Measurements from ENCODE around the gene GATA1.

Gene GATA1

GRCh38 chrX:48786341-48786800 is at the start of gene GATA1:
Gene GATA1 (plus strand): TSS chrX:48786590. CDS start chrX:48791110, 4,520 bp downstream.
- Histone ChIP-seq H3K36me3 (ENCODE audit: control insufficient read depth, insufficient read depth, low read length, severe bottlenecking) (no peaks in the 10 kb centered on the region), H3K4me1 (ENCODE audit: control insufficient read depth, insufficient read depth, low read length) (no peaks in the 10 kb centered on the region), H3K9ac (ENCODE audit: low read length) (no peak within 1 kb of the TSS), H3K27me3 (replicated peaks; ENCODE audit: control insufficient read depth, insufficient read depth, low read length) (peaks cover 44% of the 10 kb centered on the region), H3K9me3 (ENCODE audit: control insufficient read depth, low read length) (no peaks in the 10 kb centered on the region), H3K4me3 (ENCODE audit: low read length) (no peak within 1 kb of the TSS)
- DNase-seq (ENCODE audit: low read depth), result no peak

- H3K27me3 ChIP-seq (replicated peaks; ENCODE audit: control insufficient read depth, insufficient read depth, low read length), result no peaks in the 10 kb centered on the region
- no peak for DNase-seq (ENCODE audit: low read depth)
- peaks cover 4% of the 10 kb centered on the region for H3K4me1 ChIP-seq (ENCODE audit: control insufficient read depth, insufficient read depth, low read length)
- no peaks in the 10 kb centered on the region for H3K36me3 ChIP-seq (ENCODE audit: control insufficient read depth, insufficient read depth, low read length, severe bottlenecking)
- H3K9ac ChIP-seq (ENCODE audit: low read length), result peak overlapping the region; percentile 35
- H3K4me3 ChIP-seq (ENCODE audit: low read length), result peak overlapping the region; percentile 83
- H3K9me3 ChIP-seq (ENCODE audit: control insufficient read depth, low read length), result no peaks in the 10 kb centered on the region
Observed at GRCh38 chrX:48736878-48737212, 49.5 kb upstream of the GATA1 start.

- Histone ChIP-seq H3K36me3 (ENCODE audit: control insufficient read depth, insufficient read depth, low read length, severe bottlenecking) (no peaks in the 10 kb centered on the region), H3K9me3 (ENCODE audit: control insufficient read depth, low read length) (no peaks in the 10 kb centered on the region), H3K27me3 (replicated peaks; ENCODE audit: control insufficient read depth, insufficient read depth, low read length) (no peaks in the 10 kb centered on the region), H3K4me3 (ENCODE audit: low read length) (peak overlapping the region; percentile 83), H3K9ac (ENCODE audit: low read length) (peak overlapping the region; percentile 88), H3K4me1 (ENCODE audit: control insufficient read depth, insufficient read depth, low read length) (peaks cover 4% of the 10 kb centered on the region)
- DNase-seq (ENCODE audit: low read depth), result peak; percentile 95
Observed at GRCh38 chrX:48737213-48737938, 49.0 kb upstream of the GATA1 start.

GRCh38 chrX:48737940-48738339 is 48.5 kb upstream of the GATA1 start:
- H3K9me3 ChIP-seq (ENCODE audit: control insufficient read depth, low read length), result no peaks in the 10 kb centered on the region
- H3K36me3 ChIP-seq (ENCODE audit: control insufficient read depth, insufficient read depth, low read length, severe bottlenecking), result no peaks in the 10 kb centered on the region
- DNase-seq (ENCODE audit: low read depth), result no peak
- peaks cover 4% of the 10 kb centered on the region for H3K4me1 ChIP-seq (ENCODE audit: control insufficient read depth, insufficient read depth, low read length)
- H3K27me3 ChIP-seq (replicated peaks; ENCODE audit: control insufficient read depth, insufficient read depth, low read length), result no peaks in the 10 kb centered on the region
- peak overlapping the region; percentile 83 for H3K4me3 ChIP-seq (ENCODE audit: low read length)
- H3K9ac ChIP-seq (ENCODE audit: low read length), result peak overlapping the region; percentile 88

- Histone ChIP-seq H3K36me3 (ENCODE audit: control insufficient read depth, insufficient read depth, low read length, severe bottlenecking) (no peaks in the 10 kb centered on the region), H3K9me3 (ENCODE audit: control insufficient read depth, low read length) (no peaks in the 10 kb centered on the region), H3K9ac (ENCODE audit: low read length) (no peak overlapping the region), H3K4me3 (ENCODE audit: low read length) (no peak overlapping the region), H3K27me3 (replicated peaks; ENCODE audit: control insufficient read depth, insufficient read depth, low read length) (no peaks in the 10 kb centered on the region), H3K4me1 (ENCODE audit: control insufficient read depth, insufficient read depth, low read length) (no peaks in the 10 kb centered on the region)
- DNase-seq (ENCODE audit: low read depth), result no peak
Observed at GRCh38 chrX:48741834-48742233, 44.6 kb upstream of the GATA1 start.

- H3K27me3 ChIP-seq (replicated peaks; ENCODE audit: control insufficient read depth, insufficient read depth, low read length), result peaks cover 10% of the 10 kb centered on the region
- no peak overlapping the region for H3K4me3 ChIP-seq (ENCODE audit: low read length)
- H3K9me3 ChIP-seq (ENCODE audit: control insufficient read depth, low read length), result no peaks in the 10 kb centered on the region
- no peak overlapping the region for H3K9ac ChIP-seq (ENCODE audit: low read length)
- no peak for DNase-seq (ENCODE audit: low read depth)
- H3K36me3 ChIP-seq (ENCODE audit: control insufficient read depth, insufficient read depth, low read length, severe bottlenecking), result no peaks in the 10 kb centered on the region
- H3K4me1 ChIP-seq (ENCODE audit: control insufficient read depth, insufficient read depth, low read length), result no peaks in the 10 kb centered on the region
Observed at GRCh38 chrX:48745222-48745621, 41.2 kb upstream of the GATA1 start.

GRCh38 chrX:48747415-48748016 is 38.9 kb upstream of the GATA1 start:
- Histone ChIP-seq H3K9ac (ENCODE audit: low read length) (no peak overlapping the region), H3K9me3 (ENCODE audit: control insufficient read depth, low read length) (no peaks in the 10 kb centered on the region), H3K4me3 (ENCODE audit: low read length) (no peak overlapping the region), H3K4me1 (ENCODE audit: control insufficient read depth, insufficient read depth, low read length) (no peaks in the 10 kb centered on the region), H3K36me3 (ENCODE audit: control insufficient read depth, insufficient read depth, low read length, severe bottlenecking) (no peaks in the 10 kb centered on the region), H3K27me3 (replicated peaks; ENCODE audit: control insufficient read depth, insufficient read depth, low read length) (peaks cover 16% of the 10 kb centered on the region)
- DNase-seq (ENCODE audit: low read depth), result no peak

- Histone ChIP-seq H3K4me1 (ENCODE audit: control insufficient read depth, insufficient read depth, low read length) (no peaks in the 10 kb centered on the region), H3K4me3 (ENCODE audit: low read length) (no peak overlapping the region), H3K36me3 (ENCODE audit: control insufficient read depth, insufficient read depth, low read length, severe bottlenecking) (no peaks in the 10 kb centered on the region), H3K27me3 (replicated peaks; ENCODE audit: control insufficient read depth, insufficient read depth, low read length) (peaks cover 33% of the 10 kb centered on the region), H3K9me3 (ENCODE audit: control insufficient read depth, low read length) (no peaks in the 10 kb centered on the region), H3K9ac (ENCODE audit: low read length) (no peak overlapping the region)
- DNase-seq (ENCODE audit: low read depth), result no peak
Observed at GRCh38 chrX:48749182-48749581, 37.2 kb upstream of the GATA1 start.

- no peak for DNase-seq (ENCODE audit: low read depth)
- no peak overlapping the region for H3K4me3 ChIP-seq (ENCODE audit: low read length)
- H3K27me3 ChIP-seq (replicated peaks; ENCODE audit: control insufficient read depth, insufficient read depth, low read length), result peaks cover 45% of the 10 kb centered on the region
- no peaks in the 10 kb centered on the region for H3K36me3 ChIP-seq (ENCODE audit: control insufficient read depth, insufficient read depth, low read length, severe bottlenecking)
- no peaks in the 10 kb centered on the region for H3K9me3 ChIP-seq (ENCODE audit: control insufficient read depth, low read length)
- no peaks in the 10 kb centered on the region for H3K4me1 ChIP-seq (ENCODE audit: control insufficient read depth, insufficient read depth, low read length)
- no peak overlapping the region for H3K9ac ChIP-seq (ENCODE audit: low read length)
Observed at GRCh38 chrX:48751343-48751742, 35.0 kb upstream of the GATA1 start.

GRCh38 chrX:48752498-48752897 is 33.9 kb upstream of the GATA1 start:
- Histone ChIP-seq H3K9me3 (ENCODE audit: control insufficient read depth, low read length) (no peaks in the 10 kb centered on the region), H3K9ac (ENCODE audit: low read length) (no peak overlapping the region), H3K4me1 (ENCODE audit: control insufficient read depth, insufficient read depth, low read length) (no peaks in the 10 kb centered on the region), H3K27me3 (replicated peaks; ENCODE audit: control insufficient read depth, insufficient read depth, low read length) (peaks cover 44% of the 10 kb centered on the region), H3K4me3 (ENCODE audit: low read length) (no peak overlapping the region), H3K36me3 (ENCODE audit: control insufficient read depth, insufficient read depth, low read length, severe bottlenecking) (no peaks in the 10 kb centered on the region)
- no peak for DNase-seq (ENCODE audit: low read depth)

GRCh38 chrX:48753708-48754228 is 32.6 kb upstream of the GATA1 start:
- no peak overlapping the region for H3K4me3 ChIP-seq (ENCODE audit: low read length)
- H3K4me1 ChIP-seq (ENCODE audit: control insufficient read depth, insufficient read depth, low read length), result no peaks in the 10 kb centered on the region
- peaks cover 44% of the 10 kb centered on the region for H3K27me3 ChIP-seq (replicated peaks; ENCODE audit: control insufficient read depth, insufficient read depth, low read length)
- no peaks in the 10 kb centered on the region for H3K36me3 ChIP-seq (ENCODE audit: control insufficient read depth, insufficient read depth, low read length, severe bottlenecking)
- DNase-seq (ENCODE audit: low read depth), result no peak
- H3K9ac ChIP-seq (ENCODE audit: low read length), result no peak overlapping the region
- H3K9me3 ChIP-seq (ENCODE audit: control insufficient read depth, low read length), result no peaks in the 10 kb centered on the region
